Inflammatory macrophage (primary cell): ENCODE data around the gene MRPS6.

Experiments
- DNase-seq, 2 donors: peaks; one replicate each; pipeline ENCODE4 v3.0.0-alpha.2; 2020 to 2022

MRPS6 gene

DNA sequence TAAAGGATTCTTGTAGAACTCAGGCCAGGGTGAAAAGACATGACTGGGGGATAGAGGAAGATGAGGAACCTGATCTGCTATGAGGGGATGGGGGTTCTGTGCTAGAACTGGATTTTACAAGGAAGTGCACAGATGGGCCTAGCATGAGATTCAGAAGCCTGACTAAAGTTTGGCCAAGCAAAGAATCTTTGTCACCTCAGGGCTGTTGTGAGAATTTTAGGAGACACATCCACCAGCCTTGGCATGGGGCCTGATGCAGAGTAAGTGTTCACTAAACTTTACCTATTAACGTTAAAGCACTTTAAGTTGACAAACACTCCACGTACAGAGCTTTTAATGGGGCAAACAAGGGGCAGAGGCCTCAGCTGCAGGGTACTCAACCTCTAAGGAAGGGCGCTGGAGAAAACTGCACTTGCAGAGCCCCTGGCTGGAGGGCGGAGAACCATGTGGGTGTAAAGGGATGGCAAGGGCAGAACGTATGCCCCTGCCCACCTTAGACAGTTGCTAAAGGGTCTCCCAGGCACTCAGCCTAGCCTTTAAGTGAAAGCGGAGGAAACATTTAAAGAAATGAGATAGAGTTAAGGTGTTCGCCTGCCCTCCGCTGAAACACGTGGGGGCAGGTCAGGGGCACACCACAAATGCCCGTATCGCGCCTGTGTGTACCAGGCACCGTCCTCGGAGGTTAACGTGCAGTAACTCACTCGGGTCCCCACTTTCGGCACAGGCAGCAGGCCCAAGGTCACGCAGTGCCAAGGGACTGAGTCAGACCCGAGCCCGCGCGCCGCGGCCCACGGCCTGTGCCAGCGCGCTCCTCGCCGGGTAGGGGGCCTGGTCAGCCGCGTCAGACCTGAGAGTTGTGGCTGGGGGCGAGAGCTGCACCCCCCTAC lies 990 bp upstream of the MRPS6 start:
- peak in 1 of 2 donors; percentile 13 for DNase-seq

DNA sequence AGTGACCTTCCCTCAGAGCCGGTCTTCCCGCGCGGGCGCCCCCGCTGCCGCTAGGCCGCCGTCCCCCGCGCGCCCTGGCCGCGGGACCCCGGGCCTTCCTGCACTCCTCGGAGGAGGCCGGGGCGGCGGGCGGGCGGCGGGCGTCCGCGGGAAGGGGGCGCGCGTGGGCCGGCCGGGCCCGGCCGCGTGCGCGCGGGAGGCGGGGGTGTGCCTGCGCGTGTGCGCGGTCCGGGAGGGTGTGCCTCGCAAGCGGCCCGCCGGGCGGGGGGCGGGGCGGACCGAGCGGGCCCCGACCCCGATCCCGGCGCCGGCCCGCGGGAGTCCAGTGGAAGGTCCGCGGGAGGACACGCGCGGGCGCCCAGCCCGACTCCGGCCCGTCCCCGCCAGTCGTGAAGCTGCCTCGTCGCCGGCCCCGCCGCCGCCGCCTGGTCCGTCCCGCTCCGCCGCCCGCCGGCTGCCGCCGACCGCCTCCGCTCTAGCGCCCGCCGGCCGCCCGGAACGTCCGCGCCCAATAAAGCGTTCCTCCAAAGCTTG lies 438 bp downstream of the MRPS6 start:
- peak in 1 of 2 donors; percentile 39 for DNase-seq

DNA sequence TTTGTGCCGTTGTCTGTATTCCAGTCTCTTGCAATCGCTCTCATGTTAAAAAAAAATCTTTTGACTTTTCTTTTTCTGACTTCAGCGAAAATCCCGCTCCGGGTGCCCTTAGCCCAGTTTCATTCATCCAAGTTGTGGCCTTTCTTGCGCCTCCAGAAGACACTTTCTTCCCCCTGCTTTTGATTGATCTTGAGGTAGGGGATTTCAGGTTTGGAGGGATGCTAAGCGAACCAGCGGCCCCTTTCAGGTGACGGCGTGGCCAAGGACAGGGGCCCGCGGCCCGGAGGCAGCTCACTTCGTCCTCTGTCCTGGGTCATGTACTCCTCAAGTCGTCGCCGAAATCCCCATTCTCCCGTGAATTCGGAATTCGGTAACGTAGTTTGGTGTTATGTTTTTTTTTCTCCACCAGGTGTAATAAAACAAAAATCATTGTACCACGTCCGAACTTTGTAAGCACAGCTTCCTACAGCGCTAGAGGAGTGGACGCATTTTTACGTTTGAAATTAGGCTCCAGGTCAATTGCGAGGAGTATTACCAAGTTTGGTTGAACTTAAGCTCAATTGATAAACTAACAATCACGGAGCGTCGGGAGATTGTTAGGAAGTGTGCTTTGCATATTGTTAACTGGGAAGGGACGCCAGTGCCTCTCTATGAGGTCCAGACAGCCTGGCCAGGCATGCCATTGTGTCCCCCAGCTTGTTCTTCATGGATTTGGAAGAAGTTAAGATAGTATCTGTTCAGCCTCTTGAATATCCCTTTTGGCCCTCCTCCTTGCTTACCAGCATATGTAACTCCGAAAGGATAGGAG lies 1.1 kb downstream of the MRPS6 start:
- peak in 1 of 2 donors; percentile 18 for DNase-seq

DNA sequence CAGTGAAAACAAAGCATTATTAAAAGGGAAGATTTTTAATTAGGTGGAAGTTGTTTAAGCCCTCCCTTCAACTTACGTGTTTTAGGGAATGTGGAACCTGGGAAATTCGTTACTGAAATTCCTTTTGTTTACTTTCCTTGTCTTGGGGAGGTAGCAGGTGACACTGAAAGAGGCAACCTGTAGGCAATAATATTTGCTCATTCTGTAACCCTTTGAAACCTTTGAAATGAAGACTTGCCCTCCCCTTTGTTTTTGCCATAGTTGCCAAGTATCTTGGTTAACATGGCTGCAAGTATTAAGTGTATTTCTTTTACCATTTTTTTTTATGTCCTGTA lies 1.7 kb downstream of the MRPS6 start:
- no peak for DNase-seq

DNA sequence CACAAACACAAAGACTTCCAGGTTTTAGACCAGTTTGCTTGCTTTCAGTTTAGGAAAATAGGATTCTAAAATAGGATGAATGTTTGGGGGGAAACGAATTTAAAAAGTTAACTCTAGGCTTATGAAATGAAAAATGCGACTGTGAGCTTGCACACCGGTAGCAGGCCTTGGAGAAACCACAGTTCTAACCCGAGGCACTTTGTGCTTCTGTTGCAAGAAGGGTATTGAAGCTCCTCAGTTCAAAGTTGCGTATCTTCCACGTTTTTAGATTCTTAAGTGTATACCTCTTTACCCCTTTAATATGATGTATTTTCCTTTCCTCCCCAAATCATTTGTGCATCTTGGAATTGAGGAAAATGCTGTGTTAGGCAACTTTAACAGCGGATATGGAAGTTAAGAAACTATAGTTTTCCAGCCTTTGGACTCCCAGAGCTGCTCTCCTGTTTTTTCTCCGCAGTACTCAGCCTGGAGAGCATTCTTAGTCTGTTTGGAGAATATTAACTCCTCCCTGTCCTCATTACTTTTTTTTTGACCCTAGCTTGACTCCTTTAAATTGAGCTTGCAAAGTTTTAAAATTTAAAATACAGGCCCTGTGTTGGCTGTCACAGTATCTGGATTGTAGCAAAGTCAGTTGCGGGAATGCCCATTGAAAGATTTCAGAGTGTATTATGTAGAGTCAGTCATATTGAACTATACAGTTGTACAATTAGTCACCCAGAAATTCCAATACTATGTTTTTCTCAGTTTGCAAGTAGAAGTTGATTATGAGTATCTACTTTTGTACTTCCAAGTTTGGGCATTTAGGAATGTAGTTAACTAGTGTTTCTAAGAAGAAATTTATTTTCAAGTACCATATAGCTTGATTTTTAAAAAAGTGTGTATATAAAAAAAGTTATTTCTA lies 2.6 kb downstream of the MRPS6 start:
- DNase-seq: no peak

DNA sequence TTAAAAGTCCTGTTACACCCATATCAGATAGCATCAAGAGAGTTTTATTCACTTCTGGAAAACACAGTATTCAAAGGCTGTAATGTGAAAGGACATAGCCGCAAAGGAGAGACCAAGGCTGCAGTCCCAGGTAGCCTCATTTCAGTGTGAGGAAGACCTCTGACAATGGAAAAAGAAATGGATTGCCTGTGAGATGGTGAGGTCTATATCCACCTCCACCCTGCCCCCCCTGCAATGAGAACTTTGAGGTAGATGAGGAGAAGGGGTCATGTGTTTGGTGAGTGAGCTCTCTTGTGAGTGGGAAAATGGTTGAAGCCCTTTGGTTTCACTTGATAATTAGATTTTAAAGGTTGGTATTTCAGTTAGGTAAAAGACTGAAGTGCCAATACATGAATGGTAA lies 3.5 kb downstream of the MRPS6 start:
- DNase-seq: no peak

DNA sequence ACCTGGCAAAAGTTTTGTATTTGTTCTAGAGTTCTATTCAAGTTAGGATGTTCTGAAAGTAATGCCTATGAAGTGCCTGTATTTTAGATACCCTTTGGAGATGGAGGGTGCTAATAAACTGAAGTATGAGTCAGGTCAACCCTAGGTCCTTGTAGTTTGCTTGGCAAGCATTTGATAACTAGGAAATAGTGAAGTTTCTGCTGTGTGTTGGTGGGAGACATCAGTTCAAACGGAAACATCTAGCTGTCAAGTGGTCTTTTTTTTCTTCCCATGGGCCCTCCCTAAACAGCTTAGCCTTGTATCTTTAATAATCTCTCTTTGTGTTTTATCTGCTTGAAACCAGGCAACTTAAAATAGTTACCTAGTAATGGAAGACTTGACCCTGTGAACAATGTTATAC lies 4.5 kb downstream of the MRPS6 start:
- no peak for DNase-seq

DNA sequence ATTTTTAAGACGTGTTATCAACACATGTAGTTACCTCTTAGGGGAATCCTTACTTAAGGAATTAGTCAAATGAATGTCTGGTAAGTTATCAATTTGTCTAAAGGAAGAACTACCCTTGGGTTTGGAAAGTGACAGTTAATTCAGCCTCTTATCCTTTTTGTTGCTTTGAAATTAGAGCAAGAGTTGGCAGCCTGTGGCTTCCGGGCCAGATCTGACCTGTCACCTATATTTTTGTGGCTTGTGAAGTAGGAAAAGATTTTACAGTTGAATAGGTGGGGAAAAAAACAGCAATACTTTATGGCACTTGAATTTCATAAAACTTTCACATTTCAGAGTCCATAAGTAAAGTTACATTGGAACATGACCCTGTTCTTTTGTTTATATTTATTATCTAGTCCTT lies 5.5 kb downstream of the MRPS6 start:
- no peak for DNase-seq

DNA sequence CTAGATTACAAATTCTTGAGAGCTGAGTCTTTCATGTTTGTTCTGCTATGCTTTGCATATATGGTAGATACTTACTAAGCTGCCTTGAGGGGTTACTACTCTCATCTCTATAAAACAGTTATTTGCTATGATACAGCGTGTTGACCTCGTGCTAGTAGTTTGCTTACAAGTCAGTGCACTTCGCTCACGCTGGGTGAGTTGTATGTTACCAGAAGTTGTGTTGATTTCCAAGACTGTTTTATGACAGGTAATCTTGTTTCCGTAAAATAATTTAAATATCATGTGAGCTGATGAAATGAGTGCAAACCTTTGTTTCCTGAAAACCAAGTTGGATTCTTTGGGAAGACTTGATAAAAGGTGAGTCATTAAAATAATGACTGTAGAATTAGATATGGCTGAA lies 7.3 kb downstream of the MRPS6 start:
- DNase-seq: no peak

DNA sequence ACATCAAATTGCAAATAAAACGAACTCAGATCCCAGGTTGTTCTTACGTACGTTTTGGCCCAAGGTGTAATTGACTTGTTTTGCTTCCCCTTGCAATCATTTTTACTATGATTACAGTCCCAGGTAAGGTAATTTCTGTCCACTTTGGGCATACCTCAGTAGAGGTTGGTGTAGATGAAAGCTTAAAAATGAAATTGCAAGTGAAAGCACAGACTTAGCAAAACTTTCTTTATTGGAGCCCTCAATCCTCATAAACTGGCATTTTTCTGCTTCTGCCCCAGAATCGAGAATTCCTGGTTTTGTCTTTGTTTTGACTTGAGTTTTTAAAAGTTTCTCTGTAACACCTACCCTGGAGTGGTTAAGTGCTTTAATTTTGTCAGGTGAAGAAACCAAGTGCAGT lies 9.4 kb downstream of the MRPS6 start:
- no peak for DNase-seq

DNA sequence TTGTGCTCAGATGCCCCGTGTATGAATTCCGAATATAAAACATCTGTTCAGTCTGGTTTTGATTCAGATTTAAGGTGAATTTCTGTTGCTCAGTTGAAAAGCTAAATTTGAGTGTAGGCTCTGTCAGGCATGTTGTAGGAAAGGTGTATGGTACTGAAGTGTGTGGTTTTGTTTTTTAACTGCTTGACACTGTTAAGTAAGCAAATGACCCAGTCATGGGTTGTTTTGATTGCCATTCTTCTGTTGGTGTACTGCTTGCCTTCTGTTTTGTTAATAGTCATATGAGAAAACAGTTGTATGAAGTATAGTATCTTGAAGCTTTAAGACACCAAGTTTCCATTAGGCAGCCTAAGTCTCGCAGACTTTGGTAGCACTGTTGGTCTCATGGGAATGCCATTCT lies 10.0 kb downstream of the MRPS6 start:
- no peak for DNase-seq

DNA sequence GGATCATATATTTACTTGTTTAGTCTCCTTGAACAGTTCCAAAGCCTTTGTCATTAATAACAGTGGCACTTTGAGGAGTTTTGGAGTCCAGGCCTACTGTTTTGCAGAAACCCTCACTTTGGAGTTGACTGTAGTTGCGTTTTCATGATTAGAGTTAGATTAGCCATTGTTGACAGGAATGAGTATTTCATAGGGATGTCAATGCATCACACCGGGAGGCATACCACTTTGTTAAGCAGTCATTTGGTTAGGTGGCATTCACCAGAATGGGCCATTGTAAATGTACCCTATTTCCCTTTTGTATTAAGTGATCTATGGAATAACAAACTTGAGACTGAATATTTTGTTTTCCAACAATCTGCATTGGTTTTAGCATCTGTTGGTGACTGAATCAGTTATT lies 11.8 kb downstream of the MRPS6 start:
- DNase-seq: no peak

DNA sequence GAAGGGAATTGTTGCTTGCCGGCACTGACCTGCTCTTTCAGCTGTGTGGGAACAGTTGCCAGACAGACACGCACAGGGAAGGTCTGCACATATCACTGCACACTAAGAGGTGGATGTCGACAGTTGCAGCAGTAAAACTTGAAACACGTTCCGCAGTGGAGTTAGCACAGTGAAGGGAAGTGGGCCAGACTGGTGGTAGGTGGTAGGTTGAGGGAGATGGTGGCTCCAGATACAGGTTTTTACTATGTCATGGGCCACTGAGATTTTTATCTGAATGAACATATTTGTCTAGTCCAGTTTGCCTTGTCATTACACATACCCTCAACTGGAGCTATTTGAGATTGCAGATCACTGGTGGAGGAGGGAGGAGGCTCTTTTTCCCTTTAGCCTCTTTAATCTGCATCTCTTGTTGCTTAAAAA lies 13.5 kb downstream of the MRPS6 start:
- DNase-seq: no peak

DNA sequence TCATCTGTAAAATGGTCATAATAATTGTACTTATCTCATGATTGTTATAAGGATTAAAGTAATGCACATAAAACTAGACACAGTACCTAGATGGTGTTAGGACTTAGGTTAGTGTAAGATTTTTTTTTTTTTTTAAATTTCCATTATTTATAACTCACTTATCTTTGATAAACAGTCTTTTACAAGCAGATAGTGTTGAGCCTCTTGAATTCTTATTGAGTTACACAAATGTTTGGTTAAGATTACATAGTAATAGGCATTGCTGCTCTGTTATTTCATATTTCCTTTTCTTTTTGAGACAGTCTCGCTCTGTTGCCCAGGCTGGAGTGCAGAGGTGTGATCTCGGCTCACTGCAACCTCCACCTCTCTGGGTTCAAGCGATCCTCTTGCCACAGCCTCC lies 15.4 kb downstream of the MRPS6 start:
- DNase-seq: no peak

DNA sequence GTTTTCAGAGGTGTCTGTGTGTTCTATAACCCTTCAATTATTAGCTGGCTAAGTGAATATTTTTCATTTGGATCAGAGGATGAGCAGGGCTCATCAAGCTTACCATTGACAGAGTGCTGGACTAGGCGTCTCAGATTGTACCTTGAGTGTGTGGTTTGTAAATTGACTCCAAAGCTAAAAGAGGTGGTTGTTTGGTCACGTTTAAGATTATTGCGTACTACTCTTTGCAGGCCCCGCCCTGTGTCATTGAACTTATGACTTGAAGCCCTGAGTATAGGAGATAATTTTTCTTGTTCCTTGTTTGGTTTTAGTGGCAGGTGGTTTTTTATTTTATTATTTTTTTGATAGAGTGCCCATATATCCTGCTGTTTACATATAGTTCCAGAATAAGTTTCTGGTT lies 17.7 kb downstream of the MRPS6 start:
- DNase-seq: no peak

DNA sequence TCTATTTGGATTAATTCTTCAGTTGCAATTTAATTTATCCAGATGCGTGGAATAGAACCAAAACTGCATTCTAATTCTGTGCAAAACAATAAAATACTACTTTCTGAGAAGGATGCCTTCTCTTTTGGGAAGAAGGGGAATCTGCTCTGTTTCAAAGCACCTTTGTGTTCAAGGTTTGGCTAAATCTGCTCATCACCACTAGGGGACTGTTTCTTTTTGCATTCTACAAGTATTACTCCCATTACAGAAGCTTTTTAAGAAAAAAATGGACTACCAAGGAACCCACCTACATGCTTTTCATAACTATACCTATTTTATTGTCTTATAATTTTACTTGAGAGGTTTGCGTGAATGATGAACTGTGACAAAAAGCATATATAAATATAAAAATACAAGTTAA lies 18.2 kb downstream of the MRPS6 start:
- DNase-seq: no peak

DNA sequence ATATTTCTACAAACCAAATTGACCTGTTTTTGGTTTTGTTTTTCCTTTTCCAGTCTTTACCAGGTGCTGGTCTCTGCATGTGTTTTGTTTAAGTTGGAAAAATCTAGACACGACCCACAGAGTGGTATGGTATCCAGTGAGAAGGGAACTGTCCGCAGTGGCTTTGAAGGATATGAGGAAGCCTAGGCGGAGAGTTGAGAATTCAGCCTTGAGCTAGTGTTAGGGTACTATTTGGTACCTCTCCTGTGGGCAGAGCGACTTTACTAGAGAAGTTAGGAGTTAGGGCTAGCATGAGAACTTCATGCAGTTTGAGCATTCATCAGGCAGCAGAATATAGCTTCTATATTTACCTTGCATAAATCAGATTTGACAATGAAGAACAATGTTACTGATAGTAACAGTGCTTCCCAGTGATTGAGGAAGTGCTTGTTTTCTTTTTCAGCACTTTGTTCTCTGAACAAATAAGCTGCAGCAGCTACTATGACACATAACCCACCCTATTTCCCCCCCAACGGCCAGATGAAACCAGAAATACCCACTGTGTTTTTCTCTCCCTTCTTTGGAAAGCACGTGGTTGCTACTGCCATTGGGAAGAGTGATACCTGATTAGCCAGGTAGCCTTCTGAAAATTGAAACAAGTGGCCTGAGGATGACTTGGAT lies 19.0 kb downstream of the MRPS6 start:
- no peak for DNase-seq

DNA sequence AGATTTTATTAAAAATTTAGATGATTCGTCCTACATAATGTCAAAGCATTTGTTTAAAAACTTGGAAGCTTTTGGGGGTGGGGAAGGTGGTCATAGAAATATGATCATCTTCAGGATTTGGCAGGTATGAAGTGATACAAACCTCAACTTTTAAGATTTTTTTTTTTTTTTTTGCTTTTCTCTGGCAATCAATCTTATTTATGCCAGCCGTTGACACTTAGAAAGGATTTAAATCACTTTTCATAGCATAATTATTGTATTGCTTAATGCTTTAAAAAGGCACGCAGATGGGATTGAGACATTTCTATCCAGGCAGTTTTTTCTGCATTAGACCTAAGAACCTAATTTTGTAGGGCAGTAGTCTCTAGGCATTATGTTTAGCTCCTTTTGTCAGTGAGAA lies 19.7 kb downstream of the MRPS6 start:
- DNase-seq: no peak

DNA sequence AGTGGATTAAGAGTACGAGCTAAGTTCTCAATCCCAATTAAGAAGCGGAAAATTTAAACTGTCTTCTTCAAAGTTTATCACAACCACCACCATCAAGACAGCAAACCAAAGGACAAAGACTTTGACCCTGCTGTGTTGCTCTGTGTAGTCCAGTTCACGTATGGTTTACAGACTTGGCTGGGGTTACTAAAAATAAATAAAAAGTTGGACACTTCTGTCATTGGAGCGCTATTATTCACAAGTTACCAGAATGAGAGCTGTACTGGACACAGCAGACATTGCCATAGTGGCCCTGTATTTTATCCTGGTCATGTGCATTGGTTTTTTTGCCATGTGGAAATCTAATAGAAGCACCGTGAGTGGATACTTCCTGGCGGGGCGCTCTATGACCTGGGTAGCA lies 21.6 kb downstream of the MRPS6 start:
- DNase-seq: no peak

DNA sequence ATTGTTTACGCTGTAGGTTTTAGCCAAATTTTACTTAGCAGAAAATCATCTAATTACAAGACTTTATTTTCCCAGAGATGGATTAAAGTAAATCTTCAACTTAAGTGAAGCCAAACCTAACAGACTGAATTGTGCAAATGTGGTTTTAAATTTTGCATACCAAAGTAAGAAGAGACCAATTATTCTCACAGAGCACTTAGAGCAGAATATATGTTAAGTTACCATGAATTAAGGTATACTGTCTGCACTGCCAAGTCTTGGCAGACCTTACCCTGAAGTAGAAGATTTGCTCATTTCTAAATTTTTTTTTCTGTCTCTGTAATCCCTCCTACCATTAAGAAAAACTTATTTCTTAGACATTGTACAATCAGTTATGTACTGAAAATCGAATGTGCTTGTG lies 24.1 kb downstream of the MRPS6 start:
- no peak for DNase-seq

DNA sequence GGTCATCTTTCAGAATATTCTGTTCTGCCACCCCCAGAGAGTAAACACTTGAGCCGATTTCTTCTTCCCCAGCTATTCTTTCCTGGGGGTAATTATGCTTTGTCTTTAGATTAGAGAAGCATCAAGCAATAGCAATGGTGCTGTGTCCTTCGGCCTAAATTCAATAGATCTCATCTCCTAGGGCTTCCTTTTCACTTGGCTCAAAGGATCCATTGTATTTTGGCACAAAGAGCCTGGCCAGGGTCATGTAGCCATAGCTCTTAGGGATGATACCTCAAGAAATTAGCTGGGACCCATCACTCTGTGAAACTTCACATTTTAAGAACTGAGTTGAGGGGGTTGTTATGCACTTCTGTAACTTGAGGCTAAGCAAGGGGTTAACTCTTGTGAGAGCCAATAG lies 27.0 kb downstream of the MRPS6 start:
- no peak for DNase-seq

DNA sequence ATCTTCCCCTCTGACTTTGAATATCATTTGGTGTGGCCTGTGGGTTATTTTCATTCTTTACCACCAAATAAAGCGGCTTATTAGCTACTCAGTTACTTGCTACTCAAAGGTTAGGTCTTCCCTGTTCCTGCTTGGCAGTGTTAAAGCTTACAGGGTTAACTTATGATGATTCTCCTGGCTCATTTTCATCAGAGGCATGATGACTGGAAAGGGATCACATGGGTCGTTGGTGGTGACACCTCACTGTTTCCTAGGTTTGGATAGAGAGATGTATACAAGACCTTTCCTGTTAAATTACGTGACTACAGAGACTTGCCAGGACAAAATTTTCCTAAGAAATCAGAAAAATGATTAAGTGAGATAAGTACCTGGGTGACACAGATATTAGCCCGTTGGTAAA lies 27.4 kb downstream of the MRPS6 start:
- no peak for DNase-seq
